ENCODE measurements around the gene FHAD1.
"Not testable (repeated sequence)": the region's sequence is repeated elsewhere in the genome, so short reads cannot be mapped to it uniquely, and the experiment has no call there.

The FHAD1 gene

GRCh38 chr1:15350551-15351200 lies 103.7 kb downstream of the FHAD1 start:
- DNase-seq, result no peak

GRCh38 chr1:15351310-15351709 lies 104.3 kb downstream of the FHAD1 start:
- no peak for DNase-seq

DNA sequence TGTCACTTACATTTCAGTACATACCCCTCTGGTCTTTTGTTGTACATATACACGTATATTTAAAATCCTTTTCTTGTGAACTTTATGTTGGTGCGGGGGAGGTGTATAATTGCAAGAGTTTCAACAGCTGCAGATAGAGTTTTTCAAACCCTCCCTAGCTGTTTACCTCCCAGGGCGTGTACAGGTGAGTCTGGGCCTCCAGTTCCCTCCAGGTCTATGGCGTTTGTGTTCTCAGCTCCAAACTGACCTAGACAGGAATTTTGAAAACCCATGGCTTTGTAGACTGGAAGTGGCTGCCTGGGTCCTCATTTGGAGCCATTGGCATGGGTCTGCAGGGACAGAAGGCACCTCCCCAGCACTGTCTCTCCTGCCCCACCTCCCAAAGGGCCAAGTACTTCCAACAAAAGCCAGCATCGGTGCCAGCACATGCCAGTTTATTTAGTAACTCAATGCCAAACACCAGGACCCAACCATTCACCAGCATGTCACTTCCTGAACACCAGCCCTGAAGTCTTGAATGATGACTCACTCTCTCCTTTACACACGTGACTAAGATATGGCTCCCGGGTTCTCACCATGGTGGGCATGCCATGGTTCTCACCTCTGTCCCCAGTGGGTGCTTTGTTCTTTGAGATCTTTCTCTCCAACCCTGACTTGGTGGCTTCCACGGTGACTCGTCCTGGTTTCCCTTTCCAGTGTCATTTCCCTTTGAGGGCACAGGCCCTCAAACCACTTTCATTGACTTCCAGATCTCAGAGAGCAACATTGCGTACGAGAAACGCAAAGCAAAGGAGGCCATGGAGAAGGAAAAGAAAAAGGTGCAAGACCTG lies 105.3 kb downstream of the FHAD1 start:
- DNase-seq, result no peak

GRCh38 chr1:15353839-15354579 lies 107.0 kb downstream of the FHAD1 start:
- DNase-seq, result no peak

- no peak for DNase-seq
Observed at GRCh38 chr1:15354580-15354965, 107.5 kb downstream of the FHAD1 start.

DNA sequence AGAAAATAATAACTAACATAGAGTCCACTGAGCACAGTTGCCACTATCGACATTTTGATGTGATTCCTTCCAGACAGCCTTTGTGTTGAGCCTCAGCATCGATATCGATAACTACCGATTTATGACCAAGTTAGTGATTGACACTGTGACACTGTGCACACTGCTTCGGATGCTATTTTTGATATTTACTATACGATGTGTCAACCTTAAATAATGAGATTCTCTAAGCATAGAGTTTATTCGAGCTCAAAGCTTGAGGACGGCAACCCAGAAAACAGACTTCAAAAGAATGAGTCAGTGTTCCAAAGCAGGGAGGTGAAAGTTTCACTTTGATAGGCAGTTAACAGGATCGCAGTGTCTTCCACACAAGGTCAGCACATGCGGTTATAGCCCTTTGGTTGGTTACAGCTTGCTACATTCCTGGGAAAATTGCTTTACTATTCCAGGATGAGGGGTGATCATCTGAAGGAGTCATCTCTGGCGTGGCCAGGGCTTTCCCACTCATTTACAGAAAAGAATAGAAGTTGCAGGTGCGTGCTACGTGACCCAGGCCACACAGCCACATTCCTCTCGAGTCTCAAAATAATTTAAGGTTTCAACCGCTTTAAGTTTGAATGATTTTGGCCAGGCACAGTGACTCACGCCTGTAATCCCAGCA lies 109.1 kb downstream of the FHAD1 start:
- no peak for DNase-seq

- DNase-seq, result no peak
Observed at GRCh38 chr1:15357612-15358207, 110.7 kb downstream of the FHAD1 start.

DNA sequence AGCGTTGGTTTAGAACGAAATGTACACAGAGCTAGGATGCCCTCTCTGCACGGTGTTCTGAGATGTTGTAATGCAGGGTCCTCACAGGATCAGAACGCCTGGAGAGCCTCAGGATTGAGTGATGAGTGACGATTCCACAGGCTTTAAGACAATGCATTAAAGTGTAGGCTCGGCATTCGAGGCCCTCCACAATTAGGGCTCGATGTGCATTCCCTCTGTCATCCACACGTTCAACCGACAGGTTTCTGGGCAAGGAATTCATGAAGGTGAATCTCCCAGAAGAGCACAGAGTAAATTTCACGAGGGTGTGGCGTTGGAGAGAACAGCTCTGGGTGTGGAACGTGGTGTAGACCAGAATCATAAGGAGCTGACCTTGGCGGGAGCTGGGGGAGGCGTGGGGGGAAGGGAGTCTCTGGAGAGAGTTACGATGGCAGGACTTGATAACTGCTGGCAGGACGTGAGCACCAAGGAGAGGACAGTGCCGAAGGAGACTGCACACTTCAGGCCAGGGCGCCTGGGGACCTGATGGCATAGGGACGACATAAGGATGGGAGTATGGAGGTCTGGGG lies 111.6 kb downstream of the FHAD1 start:
- no peak for DNase-seq

GRCh38 chr1:15360700-15361099 lies 113.7 kb downstream of the FHAD1 start:
- DNase-seq, result no peak

- no peak for DNase-seq
Observed at GRCh38 chr1:15362096-15362736, 115.2 kb downstream of the FHAD1 start.

DNA sequence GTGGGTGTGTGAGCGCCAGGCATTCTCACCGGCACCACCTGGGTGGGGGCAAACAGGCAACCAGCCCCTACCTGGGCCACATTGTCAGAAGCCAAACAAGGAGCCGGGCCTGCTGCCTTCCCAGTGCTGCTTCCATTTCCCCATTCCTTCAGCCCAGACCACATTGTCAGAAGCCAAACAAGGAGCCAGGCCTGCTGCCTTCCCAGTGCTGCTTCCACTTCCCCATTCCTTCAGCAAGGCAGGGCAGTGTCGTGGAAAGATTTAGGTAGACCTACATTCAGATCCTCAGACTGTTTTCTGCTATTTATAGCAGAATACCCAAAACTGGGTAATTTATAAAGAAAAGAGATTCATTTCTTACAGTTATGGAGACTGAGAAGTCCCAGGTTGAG lies 115.7 kb downstream of the FHAD1 start:
- DNase-seq, result no peak

- DNase-seq, result no peak
Observed at GRCh38 chr1:15364740-15365139, 117.7 kb downstream of the FHAD1 start.

DNA sequence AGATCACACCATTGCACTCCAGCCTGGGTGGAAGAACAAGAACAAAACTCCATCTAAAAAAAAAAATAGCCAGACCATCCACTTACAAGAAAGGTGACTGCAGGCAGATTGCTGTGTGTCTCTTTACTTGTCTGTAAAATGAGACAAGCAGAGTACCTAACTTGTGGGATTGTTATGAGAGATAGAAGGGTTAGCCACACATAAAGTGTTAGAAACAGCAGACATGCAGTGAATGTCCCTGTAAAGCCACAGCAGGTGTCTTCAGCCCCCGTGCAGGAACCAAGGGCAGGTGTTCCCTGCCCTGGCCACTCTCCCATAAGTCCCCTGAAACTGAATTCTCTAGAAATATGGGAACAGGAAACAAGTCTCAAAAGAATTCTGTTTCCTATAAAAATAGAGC lies 121.9 kb downstream of the FHAD1 start:
- no peak for DNase-seq

DNA sequence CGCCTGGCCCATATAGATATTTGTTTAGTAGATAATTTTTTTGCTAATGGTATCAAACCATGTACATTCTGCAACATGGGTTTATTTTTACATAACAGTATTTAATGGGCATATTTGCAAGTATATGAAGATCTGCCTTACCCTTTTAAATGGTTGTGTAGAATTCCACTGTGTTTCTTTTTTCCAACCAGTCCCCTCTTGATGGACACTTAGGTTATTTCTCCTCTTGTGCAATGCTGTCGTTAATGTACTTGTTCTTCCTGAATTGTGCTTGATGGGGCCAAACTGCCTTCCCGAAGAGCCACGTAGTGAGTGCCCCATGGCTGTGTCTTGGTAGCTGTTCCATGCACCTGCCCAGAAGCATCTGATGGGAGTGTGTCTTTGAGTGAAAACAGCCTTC lies 123.2 kb downstream of the FHAD1 start:
- DNase-seq, result no peak

DNA sequence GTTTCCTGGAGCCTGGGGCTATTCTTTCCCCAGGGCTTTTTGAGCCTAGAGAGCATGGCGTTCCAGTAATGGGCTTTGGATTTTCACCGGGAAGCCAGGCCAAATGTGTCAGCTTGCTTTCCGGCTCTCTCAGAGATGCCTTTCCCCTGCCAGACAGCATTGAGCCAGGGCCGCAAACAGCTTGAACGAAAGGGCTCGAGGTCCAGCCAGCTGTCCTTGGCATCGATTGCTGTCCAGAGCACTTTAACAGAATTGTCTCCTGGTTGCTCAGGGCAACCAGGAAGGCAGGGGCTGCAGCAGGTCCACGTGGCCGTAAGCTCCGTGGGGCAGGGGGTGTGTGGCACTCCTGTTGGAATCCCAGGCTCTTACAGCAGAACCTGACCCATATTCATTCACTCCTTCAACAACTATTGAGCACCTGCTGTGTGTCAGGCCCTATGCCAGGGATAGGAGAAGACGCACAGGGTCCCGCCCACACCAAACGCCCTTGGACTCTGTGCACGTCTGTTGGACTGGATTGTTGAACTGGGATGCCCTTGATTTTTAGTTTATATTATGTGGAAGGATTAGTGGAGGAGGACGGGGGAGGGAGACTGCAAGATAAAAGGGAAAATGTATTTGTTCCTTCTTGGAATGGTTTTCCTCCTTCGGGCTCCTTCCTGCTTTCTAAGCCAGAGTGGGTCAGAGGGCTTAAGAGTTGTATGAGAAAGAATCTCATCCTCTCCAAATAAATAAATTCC lies 123.9 kb downstream of the FHAD1 start:
- no peak for DNase-seq

- DNase-seq, result no peak
Observed at GRCh38 chr1:15371610-15372545, 124.9 kb downstream of the FHAD1 start.

- DNase-seq, result no peak
Observed at GRCh38 chr1:15378729-15379128, 131.7 kb downstream of the FHAD1 start.

DNA sequence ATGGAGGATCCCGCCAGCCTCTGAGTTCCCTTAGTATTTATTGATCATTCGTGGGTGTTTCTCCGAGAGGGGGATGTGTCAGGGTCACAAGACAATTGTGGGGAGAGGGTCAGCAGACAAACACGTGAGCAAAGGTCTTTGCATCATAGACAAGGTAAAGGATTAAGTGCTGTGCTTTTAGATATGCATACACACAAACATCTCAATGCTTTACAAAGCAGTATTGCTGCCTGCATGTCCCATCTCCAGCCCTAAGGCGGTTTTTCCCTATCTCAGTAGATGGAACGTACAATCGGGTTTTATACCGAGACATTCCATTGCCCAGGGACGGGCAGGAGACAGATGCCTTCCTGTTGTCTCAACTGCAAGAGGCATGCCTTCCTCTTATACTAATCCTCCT lies 132.1 kb downstream of the FHAD1 start:
- DNase-seq, result not testable (repeated sequence)

GRCh38 chr1:15380601-15381508 lies 133.8 kb downstream of the FHAD1 start:
- DNase-seq, result no peak

Data from KG1 (cell line).